Bronchial epithelial cell (primary cell): ENCODE data around the gene DUSP23. TPM values are rescaled to one million over a fixed set of nuclear protein-coding genes. Genes with fewer than 3 reads are reported as not detected.

ENCODE experiments used
- DNase-seq: peaks from one replicate; pipeline ENCODE4 v3.0.0-alpha.2; 2010; ENCODE audit warnings: low read depth
- FAIRE-seq: peaks from 2 replicates; lab custom pipeline; 2011; peaks lifted over from hg19 to GRCh38; lab: Jason Lieb, UNC
- H3K27me3 ChIP-seq: 2 replicates; pipeline ENCODE4 v1.5.1; 2011; ENCODE audit warnings: low read length; ENCODE audit not compliant: control insufficient read depth, insufficient read depth
- H3K36me3 ChIP-seq: 2 replicates; pipeline ENCODE4 v1.5.1; 2011; ENCODE audit warnings: low read length; ENCODE audit not compliant: control insufficient read depth, insufficient read depth
- H3K4me3 ChIP-seq: 2 replicates; pipeline ENCODE4 v1.5.1; 2011; ENCODE audit warnings: mild to moderate bottlenecking, low read depth, low read length, control low read depth
- CTCF ChIP-seq: IDR thresholded peaks from 2 replicates; pipeline ENCODE4 v1.5.1; 2011; ENCODE audit warnings: mild to moderate bottlenecking, moderate library complexity, low read length, control low read depth, inconsistent platforms; ENCODE audit not compliant: insufficient read depth, severe bottlenecking
- total RNA-seq: library from RNA; depleted of rRNA; stranded (reverse); fragments of >200 nt; gene quantifications from 2 replicates; pipeline ENCODE4 v1.2.1, GENCODE V29; 2014

DUSP23 gene
- total RNA-seq, 1 donor from 2014 or later, result 72.7 TPM

GRCh38 chr1:159826441-159827101, 45.8 kb downstream of the DUSP23 start, which contains the start of gene SLAMF8:
Gene SLAMF8, plus strand, starts transcription at chr1:159826873. Its CDS starts 26 bp downstream, at chr1:159826899.
- no peak for TF ChIP-seq CTCF
- H3K27me3 ChIP-seq, result peaks cover 3% of the 10 kb centered on the region
- H3K4me3 ChIP-seq, result no peak within 1 kb of the TSS
- DNase-seq (no peak), FAIRE-seq (peak; percentile 60)
- H3K36me3 ChIP-seq, result no peaks in the 10 kb centered on the region

GRCh38 chr1:159827102-159827490, 46.3 kb downstream of the DUSP23 start:
- no peak for DNase-seq
- H3K27me3 ChIP-seq, result peaks cover 3% of the 10 kb centered on the region
- no peak for TF ChIP-seq CTCF
- FAIRE-seq, result no peak
- no peak overlapping the region for H3K4me3 ChIP-seq
- no peaks in the 10 kb centered on the region for H3K36me3 ChIP-seq

- DNase-seq (no peak), FAIRE-seq (no peak)
- Histone ChIP-seq H3K4me3 (no peak overlapping the region), H3K27me3 (peaks cover 3% of the 10 kb centered on the region), H3K36me3 (no peaks in the 10 kb centered on the region)
- TF ChIP-seq CTCF, result no peak
These were observed 46.8 kb downstream of the DUSP23 start for GRCh38 chr1:159827549-159827948.

GRCh38 chr1:159828176-159828575, 47.4 kb downstream of the DUSP23 start:
- peak; percentile 68 for FAIRE-seq
- Histone ChIP-seq H3K4me3 (no peak overlapping the region), H3K36me3 (no peaks in the 10 kb centered on the region), H3K27me3 (peaks cover 3% of the 10 kb centered on the region)
- TF ChIP-seq CTCF, result no peak
- DNase-seq, result peak; percentile 28

GRCh38 chr1:159828581-159829272, 48.0 kb downstream of the DUSP23 start:
- TF ChIP-seq CTCF, result no peak
- no peak for DNase-seq
- H3K36me3 ChIP-seq, result no peaks in the 10 kb centered on the region
- no peak for FAIRE-seq
- no peak overlapping the region for H3K4me3 ChIP-seq
- H3K27me3 ChIP-seq, result peaks cover 3% of the 10 kb centered on the region
